Sigmoid colon (tissue), 7 donors: ENCODE data around the gene NR1H3. TPM values are rescaled to one million over a fixed set of nuclear protein-coding genes. Genes with fewer than 3 reads are reported as not detected.

ENCODE experiments used
- DNase-seq: peaks from one replicate; pipeline ENCODE4 v3.0.0-alpha.2; 2019
- H3K27ac ChIP-seq, 4 donors: fragments of 200-600 bp; sonication (generic); one replicate each; pipeline ENCODE4 v1.5.1; 2016 to 2019; ENCODE audit warnings: mild to moderate bottlenecking in 1 of 4
- H3K27me3 ChIP-seq, 3 donors: fragments of 200-600 bp; sonication (generic); one replicate each; pipeline ENCODE4 v1.5.1; 2019; ENCODE audit warnings: mild to moderate bottlenecking in 1 of 3
- H3K36me3 ChIP-seq, 4 donors: fragments of 200-600 bp; sonication (generic); one replicate each; pipeline ENCODE4 v1.5.1; 2016 to 2019
- H3K4me1 ChIP-seq, 4 donors: fragments of 200-600 bp; sonication (generic); one replicate each; pipeline ENCODE4 v1.5.1; 2017 to 2019
- H3K4me3 ChIP-seq, 4 donors: fragments of 200-600 bp; sonication (generic); one replicate each; pipeline ENCODE4 v1.5.1; 2017 to 2019; ENCODE audit warnings: mild to moderate bottlenecking in 2 of 4, moderate library complexity in 1 of 4
- H3K9me3 ChIP-seq, 4 donors: fragments of 200-600 bp in 3 of 4; sonication (generic) in 3 of 4; one replicate each; pipeline versions ENCODE4 v1.5.1 to v1.6.1; 2013 to 2019
- EP300 ChIP-seq, 4 donors: sonication (generic); formaldehyde crosslinking; IDR thresholded peaks; one replicate each; pipeline ENCODE4 v1.6.1; 2017; ENCODE audit warnings: antibody characterized with exemption in 4 of 4
- POLR2A ChIP-seq, 2 donors: fragments of 450-650 bp; IDR thresholded peaks; one replicate each; pipeline ENCODE4 v1.6.1; 2016; ENCODE audit warnings: antibody characterized with exemption in 2 of 2, mild to moderate bottlenecking in 2 of 2, moderate library complexity in 2 of 2
- POLR2AphosphoS5 ChIP-seq, 4 donors: sonication (generic); formaldehyde crosslinking; IDR thresholded peaks; one replicate each; pipeline ENCODE4 v1.6.1; 2017; ENCODE audit warnings: antibody characterized with exemption in 4 of 4
- WGBS, 2 donors: extraction: QIAGEN DNeasy Blood & Tissue Kit; methylation state at CpG; one replicate each; pipeline ENCODE4 v1.1.7; 2013; 5-methylcytosine and 5-hydroxymethylcytosine counted together
- intact Hi-C: fragments of 100-400 bp; cut with DNase I; formaldehyde crosslinking; loops from one replicate; pipeline ENCODE4 v1.15.1; 2023
- polyA plus RNA-seq, 3 donors: library from polyadenylated mRNA; stranded (reverse); fragments of 200-250 nt; gene quantifications; one replicate each; pipeline ENCODE4 v1.2.3, GENCODE V29; 2013
- total RNA-seq, 4 donors: library from RNA; depleted of rRNA; stranded (reverse); fragments of >200 nt; gene quantifications; one replicate each; pipeline ENCODE4 v1.1.0, GENCODE V29; 2016
- TF ChIP-seq, protein P1 (sequence below), 4 experiments: fragments of 450-650 bp in 3 of 4; fragments of 200-600 bp in 1 of 4; IDR thresholded peaks; one replicate each; pipeline ENCODE4 v1.5.1; 2016 to 2019; ENCODE audit warnings: antibody characterized with exemption in 4 of 4, mild to moderate bottlenecking in 3 of 4, moderate library complexity in 2 of 4
- donor health status: healthy with polysubstance abuse.
- donor health status: Bipolar disorder and iron deficiency.
- donor health status: healthy.

NR1H3 gene
- total and polyA plus RNA-seq, 7 donors: 30.3 to 90.1 (median 54.5) TPM

DNA sequence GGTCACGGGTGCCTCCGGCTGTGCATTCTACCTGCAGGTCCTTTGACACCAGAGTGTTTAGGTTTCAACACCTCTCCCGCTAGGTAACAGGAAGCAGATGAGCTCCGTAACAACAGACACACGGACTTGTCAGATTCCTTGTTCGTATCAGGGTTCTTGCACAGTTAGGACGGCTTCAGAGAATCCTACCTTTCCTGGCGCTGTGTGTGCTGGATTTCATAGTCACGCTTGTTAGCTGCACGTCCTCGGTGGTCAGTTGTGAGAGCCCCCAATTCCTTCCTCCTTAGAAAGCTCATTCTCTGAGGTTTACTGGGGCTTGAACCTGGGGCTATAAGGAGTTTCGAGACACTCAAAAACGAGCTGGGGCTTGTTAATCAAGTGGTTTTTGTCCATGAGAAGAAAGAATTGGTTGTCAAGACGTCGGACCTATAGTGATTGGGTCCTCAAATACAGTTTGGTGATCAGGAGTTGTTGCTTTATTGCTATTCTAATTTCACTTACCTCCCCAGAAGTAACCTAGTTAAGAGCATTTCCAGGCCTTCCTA, 42.4 kb upstream of the NR1H3 start:
- intact Hi-C loops: loop anchor here (2.0 kb wide), 2 partner anchors 39 to 53 kb away; partner anchors contain the start of gene ARFGAP2
- TF ChIP-seq POLR2A (IDR thresholded peaks at IDR 0.05) (no peak), POLR2AphosphoS5 (IDR thresholded peaks at IDR 0.05) (peak in 1 of 4 donors; percentile 1)
- peaks cover 0 to 17% (median 2%) of the 10 kb centered on the region in 4 donors for H3K36me3 ChIP-seq
- peak overlapping the region; percentile 93 to 97 (median 94) for H3K27ac ChIP-seq
- no peak for DNase-seq
- H3K4me1 ChIP-seq: peaks cover 0 to 49% (median 28%) of the 10 kb centered on the region in 4 donors
- no peaks in the 10 kb centered on the region for H3K9me3 ChIP-seq
- WGBS, 2 donors: 2 to 3% methylated on average over 15 of the region's 15 CpGs
- peak overlapping the region; percentile 56 to 70 (median 58) for H3K4me3 ChIP-seq
- H3K27me3 ChIP-seq: no peaks in the 10 kb centered on the region

DNA sequence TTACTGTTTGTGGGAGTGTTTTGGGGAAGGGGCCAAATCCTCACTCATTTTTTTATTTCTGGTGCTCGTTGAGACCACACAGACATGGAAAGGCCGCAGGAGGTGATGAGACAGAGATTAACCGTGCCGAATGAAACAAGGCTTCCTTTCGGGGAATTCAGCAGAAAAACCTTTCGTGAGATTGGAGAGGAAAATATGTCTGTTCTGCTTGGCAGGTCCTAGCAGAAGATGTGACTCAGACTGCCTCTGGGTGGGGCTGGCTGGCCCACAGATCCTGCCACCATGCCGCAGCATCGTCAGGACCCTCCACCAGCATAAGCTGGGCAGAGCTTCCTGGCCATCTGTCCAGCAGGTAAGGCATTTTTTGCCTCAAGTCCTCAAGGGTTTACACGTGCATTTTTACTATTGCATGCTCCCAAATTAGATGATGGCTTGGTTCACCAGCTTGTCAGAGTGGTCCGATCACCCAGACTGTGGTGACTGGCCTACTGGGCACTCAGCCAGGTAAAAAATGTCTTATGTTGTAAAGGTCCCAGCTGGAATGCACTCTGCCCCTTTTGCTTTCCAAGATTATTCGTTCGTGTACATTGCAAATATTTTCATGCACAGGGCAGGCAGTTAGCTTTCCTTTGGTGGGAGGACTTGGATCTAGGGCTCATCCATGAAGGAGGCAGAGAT, 41.5 kb upstream of the NR1H3 start:
- Histone ChIP-seq H3K36me3 (peaks cover 0 to 25% (median 5%) of the 10 kb centered on the region in 4 donors), H3K27ac (peak overlapping the region; percentile 93 to 97 (median 94)), H3K9me3 (no peaks in the 10 kb centered on the region), H3K4me1 (peaks cover 0 to 49% (median 28%) of the 10 kb centered on the region in 4 donors), H3K4me3 (peak overlapping the region; percentile 56 to 70 (median 58)), H3K27me3 (no peaks in the 10 kb centered on the region)
- intact Hi-C loops: no loop called here
- no peak for DNase-seq
- no peak for TF ChIP-seq EP300 (IDR thresholded peaks at IDR 0.05)
- TF ChIP-seq POLR2AphosphoS5 (IDR thresholded peaks at IDR 0.05): peak in 1 of 4 donors; percentile 36
- TF ChIP-seq, protein P1, sequence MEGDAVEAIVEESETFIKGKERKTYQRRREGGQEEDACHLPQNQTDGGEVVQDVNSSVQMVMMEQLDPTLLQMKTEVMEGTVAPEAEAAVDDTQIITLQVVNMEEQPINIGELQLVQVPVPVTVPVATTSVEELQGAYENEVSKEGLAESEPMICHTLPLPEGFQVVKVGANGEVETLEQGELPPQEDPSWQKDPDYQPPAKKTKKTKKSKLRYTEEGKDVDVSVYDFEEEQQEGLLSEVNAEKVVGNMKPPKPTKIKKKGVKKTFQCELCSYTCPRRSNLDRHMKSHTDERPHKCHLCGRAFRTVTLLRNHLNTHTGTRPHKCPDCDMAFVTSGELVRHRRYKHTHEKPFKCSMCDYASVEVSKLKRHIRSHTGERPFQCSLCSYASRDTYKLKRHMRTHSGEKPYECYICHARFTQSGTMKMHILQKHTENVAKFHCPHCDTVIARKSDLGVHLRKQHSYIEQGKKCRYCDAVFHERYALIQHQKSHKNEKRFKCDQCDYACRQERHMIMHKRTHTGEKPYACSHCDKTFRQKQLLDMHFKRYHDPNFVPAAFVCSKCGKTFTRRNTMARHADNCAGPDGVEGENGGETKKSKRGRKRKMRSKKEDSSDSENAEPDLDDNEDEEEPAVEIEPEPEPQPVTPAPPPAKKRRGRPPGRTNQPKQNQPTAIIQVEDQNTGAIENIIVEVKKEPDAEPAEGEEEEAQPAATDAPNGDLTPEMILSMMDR (IDR thresholded peaks at IDR 0.05): no peak
- no peak for TF ChIP-seq POLR2A (IDR thresholded peaks at IDR 0.05)
- WGBS, 2 donors: 3 to 13% methylated on average over 12 of the region's 12 CpGs

DNA sequence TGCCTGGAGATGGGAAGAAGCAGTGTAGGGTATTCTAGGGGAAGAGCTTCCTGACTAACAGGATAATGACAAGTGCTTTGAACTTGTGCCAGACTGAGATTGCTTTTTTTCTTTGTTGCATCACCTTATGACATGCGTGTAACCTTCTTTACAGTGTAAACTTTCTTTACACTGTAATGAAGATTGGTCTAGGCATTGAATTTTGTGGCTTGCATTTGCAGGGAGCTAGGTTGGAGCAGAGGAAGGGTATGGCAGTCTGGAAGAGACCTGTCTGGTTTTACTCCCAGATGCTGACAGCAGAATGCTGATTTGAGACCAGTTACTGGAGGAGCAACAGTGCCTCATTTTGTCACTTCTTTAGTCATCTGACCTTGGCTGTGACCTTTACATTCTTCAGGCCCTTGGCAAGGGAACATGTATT, 37.4 kb upstream of the NR1H3 start:
- DNase-seq: no peak
- intact Hi-C loops: no loop called here
- Histone ChIP-seq H3K9me3 (no peaks in the 10 kb centered on the region), H3K36me3 (peaks cover 0 to 57% (median 13%) of the 10 kb centered on the region in 4 donors), H3K4me3 (no peak overlapping the region), H3K27me3 (no peaks in the 10 kb centered on the region), H3K4me1 (peaks cover 0 to 39% (median 26%) of the 10 kb centered on the region in 4 donors), H3K27ac (no peak overlapping the region)
- 8 to 38% methylated on average over 1 of the region's 1 CpG for WGBS, 2 donors
- TF ChIP-seq EP300 (IDR thresholded peaks at IDR 0.05) (no peak), POLR2A (IDR thresholded peaks at IDR 0.05) (no peak), POLR2AphosphoS5 (IDR thresholded peaks at IDR 0.05) (no peak)
- TF ChIP-seq, protein P1 (IDR thresholded peaks at IDR 0.05): no peak

DNA sequence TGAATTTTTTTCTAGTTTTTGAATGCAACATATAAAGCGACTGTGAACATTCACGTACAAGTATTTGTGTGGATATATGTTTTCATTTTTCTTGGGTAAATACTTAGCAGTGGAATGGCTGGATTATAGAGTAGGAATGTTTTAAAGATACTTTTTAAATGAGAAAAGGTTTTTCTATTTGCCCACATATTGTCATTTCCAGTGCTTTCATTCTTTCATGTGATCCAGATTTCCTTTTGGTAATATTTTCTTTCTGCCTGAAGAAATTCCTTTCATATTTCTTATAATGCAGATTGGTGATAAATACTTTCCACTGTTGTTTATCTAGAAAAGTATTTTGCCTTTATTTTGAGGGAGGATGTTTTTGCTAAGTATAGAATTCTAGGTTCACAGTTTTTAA, 35.1 kb upstream of the NR1H3 start:
- TF ChIP-seq, protein P1 (IDR thresholded peaks at IDR 0.05): no peak
- peaks cover 0 to 16% (median 7%) of the 10 kb centered on the region in 4 donors for H3K4me1 ChIP-seq
- intact Hi-C loops: no loop called here
- H3K27me3 ChIP-seq: no peaks in the 10 kb centered on the region
- no peak overlapping the region for H3K27ac ChIP-seq
- no peaks in the 10 kb centered on the region for H3K9me3 ChIP-seq
- WGBS, 2 donors: 96 to 99% methylated on average over 2 of the region's 2 CpGs
- no peak overlapping the region for H3K4me3 ChIP-seq
- peaks cover 0 to 80% (median 13%) of the 10 kb centered on the region in 4 donors for H3K36me3 ChIP-seq
- DNase-seq: no peak

DNA sequence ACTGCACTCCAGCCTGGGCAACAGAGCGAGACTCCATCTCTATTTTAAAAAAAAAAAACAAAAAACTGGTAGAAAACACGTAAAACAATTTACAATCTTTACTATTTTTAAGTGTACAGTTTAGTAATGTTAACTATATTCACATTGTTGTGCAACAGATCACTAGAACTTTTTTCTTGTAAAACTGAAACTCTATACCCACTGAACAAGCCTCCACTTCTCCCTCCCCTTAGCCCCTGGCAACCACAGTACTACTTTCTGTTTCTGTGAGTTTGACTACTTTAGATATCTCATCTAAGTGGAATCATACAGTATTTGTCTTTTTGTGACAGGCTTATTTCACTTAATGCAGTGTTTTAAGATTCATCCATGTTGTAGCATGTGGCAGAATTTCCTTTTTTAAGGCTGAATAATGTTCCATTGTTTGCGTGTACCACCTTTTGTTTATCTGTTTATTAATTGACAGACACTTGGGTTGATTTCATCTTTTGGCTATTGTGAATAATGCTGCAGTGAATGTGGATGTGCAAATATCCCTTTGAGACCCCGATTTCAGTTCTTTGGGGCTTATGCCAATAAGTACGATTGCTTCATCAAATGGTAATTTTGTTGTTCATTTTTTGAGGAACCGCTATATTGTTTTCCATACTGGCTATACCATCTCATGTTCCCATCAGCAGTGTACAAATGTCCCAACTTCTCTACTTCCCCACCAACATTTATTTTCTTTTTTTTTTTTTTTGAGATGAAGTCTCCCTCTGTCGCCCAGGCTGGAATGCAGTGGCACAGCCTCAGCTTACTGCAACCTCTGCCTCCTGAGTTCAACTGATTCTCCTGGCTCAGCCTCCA, 32.0 kb upstream of the NR1H3 start:
- intact Hi-C loops: no loop called here
- TF ChIP-seq, protein P1 (IDR thresholded peaks at IDR 0.05): no peak
- TF ChIP-seq EP300 (IDR thresholded peaks at IDR 0.05) (no peak), POLR2AphosphoS5 (IDR thresholded peaks at IDR 0.05) (no peak), POLR2A (IDR thresholded peaks at IDR 0.05) (no peak)
- Histone ChIP-seq H3K4me1 (no peaks in the 10 kb centered on the region), H3K27me3 (no peaks in the 10 kb centered on the region), H3K4me3 (no peak overlapping the region), H3K9me3 (no peaks in the 10 kb centered on the region), H3K36me3 (peaks cover 0 to 84% (median 11%) of the 10 kb centered on the region in 4 donors), H3K27ac (no peak overlapping the region)
- 93 to 97% methylated on average over 7 of the region's 7 CpGs for WGBS, 2 donors
- no peak for DNase-seq
